Measurements from ENCODE around the gene RPS21. TPM values are rescaled to one million over a fixed set of nuclear protein-coding genes. Genes with fewer than 3 reads are reported as not detected.

Gene RPS21
- total RNA-seq, 6 experiments from 2014 or later = 1,061 to 1,388 (median 1,229) TPM

GRCh38 chr20:62416651-62417637, 30.0 kb downstream of the RPS21 start:
- no peaks in the 10 kb centered on the region for H3K4me1 Mint-ChIP-seq (ENCODE audit: low read depth)
- no peak for TF ChIP-seq CTCF (IDR thresholded peaks at IDR 0.05)
- no peaks in the 10 kb centered on the region for H3K9me3 Mint-ChIP-seq
- DNase-seq = no peak
- H3K27ac Mint-ChIP-seq = no peak overlapping the region
- H3K27me3 Mint-ChIP-seq (ENCODE audit: insufficient read depth) = peaks cover 3% of the 10 kb centered on the region
- H3K36me3 Mint-ChIP-seq (ENCODE audit: low read depth) = no peaks in the 10 kb centered on the region
- H3K4me3 Mint-ChIP-seq = no peak overlapping the region

GRCh38 chr20:62417981-62418708, 31.2 kb downstream of the RPS21 start:
- Mint-ChIP-seq H3K4me1 (ENCODE audit: low read depth) (no peaks in the 10 kb centered on the region), H3K4me3 (no peak overlapping the region), H3K9me3 (no peaks in the 10 kb centered on the region), H3K27me3 (ENCODE audit: insufficient read depth) (peaks cover 6% of the 10 kb centered on the region), H3K27ac (no peak overlapping the region), H3K36me3 (ENCODE audit: low read depth) (no peaks in the 10 kb centered on the region)
- DNase-seq = no peak
- no peak for TF ChIP-seq CTCF (IDR thresholded peaks at IDR 0.05)

- Mint-ChIP-seq H3K27me3 (ENCODE audit: insufficient read depth) (peaks cover 6% of the 10 kb centered on the region), H3K36me3 (ENCODE audit: low read depth) (no peaks in the 10 kb centered on the region), H3K4me3 (no peak overlapping the region), H3K4me1 (ENCODE audit: low read depth) (no peaks in the 10 kb centered on the region), H3K9me3 (no peaks in the 10 kb centered on the region), H3K27ac (no peak overlapping the region)
- no peak for DNase-seq
- no peak for TF ChIP-seq CTCF (IDR thresholded peaks at IDR 0.05)
These were observed 32.0 kb downstream of the RPS21 start for GRCh38 chr20:62418709-62419487.

GRCh38 chr20:62419759-62420158, 32.9 kb downstream of the RPS21 start:
- TF ChIP-seq CTCF (IDR thresholded peaks at IDR 0.05) = no peak
- H3K9me3 Mint-ChIP-seq = no peaks in the 10 kb centered on the region
- H3K36me3 Mint-ChIP-seq (ENCODE audit: low read depth) = no peaks in the 10 kb centered on the region
- H3K27me3 Mint-ChIP-seq (ENCODE audit: insufficient read depth) = peaks cover 7% of the 10 kb centered on the region
- H3K4me1 Mint-ChIP-seq (ENCODE audit: low read depth) = no peaks in the 10 kb centered on the region
- DNase-seq = no peak
- H3K27ac Mint-ChIP-seq = no peak overlapping the region
- H3K4me3 Mint-ChIP-seq = no peak overlapping the region
